Parathyroid adenoma (tissue), 2 donors: ENCODE data around the gene ARHGEF7.
"Not testable (repeated sequence)": the region's sequence is repeated elsewhere in the genome, so short reads cannot be mapped to it uniquely, and the experiment has no call there.

ENCODE experiments used
- H2AFZ ChIP-seq: fragments of 300-600 bp; sonication (generic); one replicate; pipeline ENCODE4 v1.7.0; 2017; ENCODE audit warnings: antibody characterized with exemption, mild to moderate bottlenecking
- H3K27ac ChIP-seq: fragments of 300-600 bp; sonication (generic); one replicate; pipeline ENCODE4 v1.7.0; 2017
- H3K27me3 ChIP-seq: fragments of 300-600 bp; sonication (generic); one replicate; pipeline ENCODE4 v1.7.0; 2017; ENCODE audit warnings: low read length; ENCODE audit not compliant: control insufficient read depth, insufficient read depth
- H3K36me3 ChIP-seq: fragments of 300-600 bp; sonication (generic); one replicate; pipeline ENCODE4 v1.7.0; 2017; ENCODE audit warnings: low read length; ENCODE audit not compliant: control insufficient read depth, insufficient read depth
- H3K4me1 ChIP-seq: fragments of 300-600 bp; sonication (generic); one replicate; pipeline ENCODE4 v1.7.0; 2017; ENCODE audit warnings: control low read depth
- H3K4me2 ChIP-seq: fragments of 300-600 bp; sonication (generic); one replicate; pipeline ENCODE4 v1.7.0; 2017; ENCODE audit warnings: low read length
- H3K4me3 ChIP-seq: fragments of 300-600 bp; sonication (generic); one replicate; pipeline ENCODE4 v1.7.0; 2017; ENCODE audit warnings: low read depth, low read length
- H3K79me2 ChIP-seq: fragments of 300-600 bp; sonication (generic); one replicate; pipeline ENCODE4 v1.7.0; 2017; ENCODE audit warnings: control low read depth
- H3K9ac ChIP-seq: fragments of 300-600 bp; sonication (generic); one replicate; pipeline ENCODE4 v1.7.0; 2017; ENCODE audit warnings: mild to moderate bottlenecking
- H3K9me3 ChIP-seq: fragments of 300-600 bp; sonication (generic); one replicate; pipeline ENCODE4 v1.7.0; 2017; ENCODE audit warnings: low read length; ENCODE audit not compliant: control insufficient read depth
- TF ChIP-seq, protein P1 (sequence below): fragments of 300-600 bp; sonication (generic); IDR thresholded peaks from one replicate; pipeline ENCODE4 v1.7.0; 2017; ENCODE audit warnings: antibody characterized with exemption, mild to moderate bottlenecking
- donor health status: primary hyperparathyroidism.

ARHGEF7 gene, protein sequence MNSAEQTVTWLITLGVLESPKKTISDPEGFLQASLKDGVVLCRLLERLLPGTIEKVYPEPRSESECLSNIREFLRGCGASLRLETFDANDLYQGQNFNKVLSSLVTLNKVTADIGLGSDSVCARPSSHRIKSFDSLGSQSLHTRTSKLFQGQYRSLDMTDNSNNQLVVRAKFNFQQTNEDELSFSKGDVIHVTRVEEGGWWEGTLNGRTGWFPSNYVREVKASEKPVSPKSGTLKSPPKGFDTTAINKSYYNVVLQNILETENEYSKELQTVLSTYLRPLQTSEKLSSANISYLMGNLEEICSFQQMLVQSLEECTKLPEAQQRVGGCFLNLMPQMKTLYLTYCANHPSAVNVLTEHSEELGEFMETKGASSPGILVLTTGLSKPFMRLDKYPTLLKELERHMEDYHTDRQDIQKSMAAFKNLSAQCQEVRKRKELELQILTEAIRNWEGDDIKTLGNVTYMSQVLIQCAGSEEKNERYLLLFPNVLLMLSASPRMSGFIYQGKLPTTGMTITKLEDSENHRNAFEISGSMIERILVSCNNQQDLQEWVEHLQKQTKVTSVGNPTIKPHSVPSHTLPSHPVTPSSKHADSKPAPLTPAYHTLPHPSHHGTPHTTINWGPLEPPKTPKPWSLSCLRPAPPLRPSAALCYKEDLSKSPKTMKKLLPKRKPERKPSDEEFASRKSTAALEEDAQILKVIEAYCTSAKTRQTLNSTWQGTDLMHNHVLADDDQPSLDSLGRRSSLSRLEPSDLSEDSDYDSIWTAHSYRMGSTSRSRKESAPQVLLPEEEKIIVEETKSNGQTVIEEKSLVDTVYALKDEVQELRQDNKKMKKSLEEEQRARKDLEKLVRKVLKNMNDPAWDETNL

DNA sequence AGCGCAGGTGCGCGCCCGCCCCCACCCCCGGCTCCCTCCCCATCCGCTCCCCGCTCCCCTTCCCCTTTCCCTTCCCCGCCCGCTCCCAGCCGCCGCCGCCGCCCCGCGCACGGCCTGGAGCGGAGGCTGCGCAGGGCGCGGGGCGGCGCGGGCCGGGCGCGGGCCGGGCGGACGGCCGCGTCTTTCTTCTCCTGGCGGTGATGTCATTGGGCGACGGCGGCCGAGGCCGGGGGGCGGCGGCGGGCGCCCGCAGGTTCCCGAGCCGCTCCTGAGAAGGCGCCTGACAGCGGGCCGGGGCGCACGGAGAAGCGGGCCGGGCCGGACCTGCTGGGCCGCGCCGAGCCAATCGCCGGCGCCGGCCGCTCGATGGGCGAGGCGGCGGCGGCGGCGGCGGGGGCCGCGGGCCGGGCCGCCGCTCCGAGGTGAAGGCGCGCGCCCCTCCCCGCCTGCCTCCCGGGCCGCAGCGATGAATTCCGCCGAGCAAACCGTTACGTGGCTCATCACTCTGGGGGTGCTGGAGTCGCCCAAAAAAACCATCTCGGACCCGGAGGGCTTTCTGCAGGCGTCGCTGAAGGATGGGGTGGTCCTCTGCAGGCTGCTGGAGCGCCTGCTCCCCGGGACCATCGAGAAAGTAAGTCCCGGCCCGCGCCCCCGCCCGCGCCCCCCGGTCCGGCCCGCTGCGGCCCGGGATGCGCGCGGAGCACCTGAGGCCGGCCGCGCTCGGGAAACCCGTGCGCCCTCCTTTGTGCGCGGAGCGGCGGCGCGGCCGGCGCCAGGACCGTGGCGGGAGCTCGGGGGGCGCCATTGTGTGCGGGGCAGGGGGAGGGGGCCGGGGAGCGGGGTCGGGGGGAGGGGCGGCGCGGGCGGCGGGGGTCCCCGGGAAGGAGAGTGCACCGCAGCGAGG lies at the start of gene ARHGEF7:
Gene ARHGEF7, plus strand, starts transcription at position 250 of the 904 bp plus-strand sequence. Its CDS starts 217 bp downstream, at position 467.
- Histone ChIP-seq H3K27ac (peak within 1 kb of the TSS; percentile 69), H3K9ac (peak within 1 kb of the TSS; percentile 28), H3K27me3 (no peaks in the 10 kb centered on the region), H3K4me2 (peak within 1 kb of the TSS; percentile 80), H3K4me3 (peak within 1 kb of the TSS; percentile 66), H2AFZ (peak within 1 kb of the TSS; percentile 83), H3K9me3 (no peaks in the 10 kb centered on the region), H3K4me1 (no peaks in the 10 kb centered on the region), H3K79me2 (no peaks in the 10 kb centered on the region), H3K36me3 (no peaks in the 10 kb centered on the region)
- TF ChIP-seq, protein P1, sequence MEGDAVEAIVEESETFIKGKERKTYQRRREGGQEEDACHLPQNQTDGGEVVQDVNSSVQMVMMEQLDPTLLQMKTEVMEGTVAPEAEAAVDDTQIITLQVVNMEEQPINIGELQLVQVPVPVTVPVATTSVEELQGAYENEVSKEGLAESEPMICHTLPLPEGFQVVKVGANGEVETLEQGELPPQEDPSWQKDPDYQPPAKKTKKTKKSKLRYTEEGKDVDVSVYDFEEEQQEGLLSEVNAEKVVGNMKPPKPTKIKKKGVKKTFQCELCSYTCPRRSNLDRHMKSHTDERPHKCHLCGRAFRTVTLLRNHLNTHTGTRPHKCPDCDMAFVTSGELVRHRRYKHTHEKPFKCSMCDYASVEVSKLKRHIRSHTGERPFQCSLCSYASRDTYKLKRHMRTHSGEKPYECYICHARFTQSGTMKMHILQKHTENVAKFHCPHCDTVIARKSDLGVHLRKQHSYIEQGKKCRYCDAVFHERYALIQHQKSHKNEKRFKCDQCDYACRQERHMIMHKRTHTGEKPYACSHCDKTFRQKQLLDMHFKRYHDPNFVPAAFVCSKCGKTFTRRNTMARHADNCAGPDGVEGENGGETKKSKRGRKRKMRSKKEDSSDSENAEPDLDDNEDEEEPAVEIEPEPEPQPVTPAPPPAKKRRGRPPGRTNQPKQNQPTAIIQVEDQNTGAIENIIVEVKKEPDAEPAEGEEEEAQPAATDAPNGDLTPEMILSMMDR, result no peak

DNA sequence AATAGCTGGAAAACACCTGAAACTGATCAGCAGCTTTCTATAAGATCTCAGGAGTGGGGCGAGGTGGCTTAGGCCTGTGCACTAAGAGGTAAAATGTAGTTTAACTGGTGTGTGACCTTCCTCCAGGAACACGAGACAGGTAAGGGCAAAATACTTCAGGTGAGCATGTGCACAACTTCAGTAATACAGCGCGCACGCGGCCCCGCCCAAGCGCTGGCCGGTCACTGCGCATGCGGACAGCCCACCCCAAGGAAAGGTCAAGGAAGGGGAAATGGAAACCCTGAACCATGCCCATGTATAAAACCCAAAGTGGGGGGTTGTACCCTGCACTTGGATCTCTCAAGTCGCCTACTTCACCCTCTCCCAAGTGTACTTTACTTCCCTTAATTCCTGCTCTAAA lies 49.4 kb upstream of the ARHGEF7 start:
- Histone ChIP-seq H3K79me2 (no peaks in the 10 kb centered on the region), H3K36me3 (no peaks in the 10 kb centered on the region), H3K27ac (no peak overlapping the region), H3K4me3 (no peak overlapping the region), H2AFZ (no peak overlapping the region), H3K4me1 (no peaks in the 10 kb centered on the region), H3K27me3 (no peaks in the 10 kb centered on the region), H3K9me3 (no peaks in the 10 kb centered on the region), H3K4me2 (no peak overlapping the region), H3K9ac (no peak overlapping the region)
- TF ChIP-seq, protein P1, result no peak

DNA sequence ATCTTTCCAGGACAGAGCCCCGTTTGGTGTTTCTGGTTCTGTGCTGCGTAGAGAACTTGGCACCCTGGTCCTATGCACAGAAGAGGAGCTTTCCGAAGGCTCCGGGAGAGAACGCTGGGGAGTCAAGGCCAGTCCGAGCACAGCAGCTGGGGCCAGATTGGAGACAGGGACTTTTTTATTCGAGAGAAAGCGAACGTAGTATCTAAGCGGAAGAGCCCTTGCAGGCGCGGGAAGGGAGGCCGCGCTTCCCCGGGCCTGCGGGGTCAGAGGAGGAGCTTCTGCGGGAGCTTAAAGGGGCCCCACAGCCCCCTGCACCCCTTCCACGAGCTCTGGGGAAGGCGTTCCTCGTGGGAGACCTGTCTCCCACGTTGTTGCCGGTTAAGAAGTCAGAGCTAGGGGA lies 48.6 kb upstream of the ARHGEF7 start:
- TF ChIP-seq, protein P1, result no peak
- Histone ChIP-seq H3K79me2 (no peaks in the 10 kb centered on the region), H3K9ac (no peak overlapping the region), H3K27me3 (no peaks in the 10 kb centered on the region), H3K27ac (no peak overlapping the region), H3K4me1 (no peaks in the 10 kb centered on the region), H3K9me3 (no peaks in the 10 kb centered on the region), H3K4me2 (no peak overlapping the region), H2AFZ (peak overlapping the region; percentile 28), H3K36me3 (no peaks in the 10 kb centered on the region), H3K4me3 (no peak overlapping the region)

DNA sequence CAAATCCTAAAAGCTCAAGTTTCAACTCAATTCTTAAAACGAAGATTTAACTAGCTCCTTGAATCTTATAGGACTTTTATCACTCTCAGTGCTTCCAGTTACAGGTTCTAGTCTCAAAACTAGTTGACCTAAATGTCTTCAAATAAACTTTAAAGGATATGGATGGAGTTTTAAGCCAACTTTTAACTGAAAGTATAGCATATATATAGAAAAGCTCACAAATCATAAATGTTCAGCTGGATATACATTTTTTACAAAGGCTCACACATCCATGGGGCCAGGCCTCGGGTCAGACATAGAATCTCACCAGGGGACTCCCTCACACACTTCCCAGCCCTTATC lies 47.1 kb upstream of the ARHGEF7 start:
- no peaks in the 10 kb centered on the region for H3K9me3 ChIP-seq
- H3K9ac ChIP-seq, result no peak overlapping the region
- peak overlapping the region; percentile 82 for H3K4me2 ChIP-seq
- no peaks in the 10 kb centered on the region for H3K79me2 ChIP-seq
- H3K27me3 ChIP-seq, result no peaks in the 10 kb centered on the region
- H3K4me1 ChIP-seq, result no peaks in the 10 kb centered on the region
- H3K36me3 ChIP-seq, result no peaks in the 10 kb centered on the region
- no peak overlapping the region for H3K27ac ChIP-seq
- TF ChIP-seq, protein P1, result no peak
- no peak overlapping the region for H3K4me3 ChIP-seq
- peak overlapping the region; percentile 89 for H2AFZ ChIP-seq

DNA sequence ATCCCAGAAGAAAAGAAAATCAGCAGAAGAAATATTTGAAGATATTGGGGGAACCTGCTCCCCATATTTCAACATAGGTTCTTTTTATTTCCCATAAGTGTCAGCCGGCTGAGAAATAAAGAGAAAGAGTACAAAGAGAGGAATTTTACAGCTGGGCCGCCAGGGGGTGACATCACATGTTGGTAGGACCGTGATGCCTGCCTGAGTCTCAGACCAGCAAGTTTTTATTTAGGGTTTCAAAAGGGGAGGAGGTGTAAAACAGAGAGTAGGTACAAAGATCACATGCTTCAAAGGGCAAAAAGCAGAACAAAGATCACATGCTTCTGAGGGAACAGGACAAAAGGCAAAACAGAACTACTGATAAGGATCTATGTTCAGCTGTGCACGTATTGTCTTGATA lies 44.0 kb upstream of the ARHGEF7 start:
- not testable (repeated sequence) for H3K36me3 ChIP-seq, H3K4me2 ChIP-seq, H3K79me2 ChIP-seq, H3K27ac ChIP-seq, H3K4me3 ChIP-seq, H3K9ac ChIP-seq, H3K9me3 ChIP-seq, H3K27me3 ChIP-seq, H2AFZ ChIP-seq, H3K4me1 ChIP-seq

DNA sequence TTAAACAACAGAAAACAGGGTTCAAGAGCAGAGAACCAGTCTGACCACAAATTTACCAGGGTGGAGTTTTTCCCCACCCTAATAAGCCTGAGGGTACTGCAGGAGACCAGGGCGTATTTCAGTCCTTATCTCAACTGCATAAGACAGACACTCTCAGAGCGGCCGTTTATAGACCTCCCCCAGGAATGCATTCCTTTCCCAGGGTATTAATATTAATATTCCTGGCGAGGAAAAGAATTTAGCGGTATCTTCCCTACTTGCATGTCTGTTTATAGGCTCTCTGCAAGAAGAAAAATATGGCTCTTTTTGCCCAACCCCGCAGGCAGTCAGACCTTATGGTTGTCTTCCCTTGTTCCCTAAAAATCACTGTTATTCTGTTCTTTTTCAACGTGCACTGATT lies 43.6 kb upstream of the ARHGEF7 start:
- H3K27ac ChIP-seq, H3K79me2 ChIP-seq, H3K4me1 ChIP-seq, H2AFZ ChIP-seq, H3K9me3 ChIP-seq, H3K27me3 ChIP-seq, H3K9ac ChIP-seq, H3K36me3 ChIP-seq, H3K4me3 ChIP-seq, H3K4me2 ChIP-seq: not testable (repeated sequence)
